ENCODE measurements around the gene TECTA.
"Not testable (repeated sequence)": the region's sequence is repeated elsewhere in the genome, so short reads cannot be mapped to it uniquely, and the experiment has no call there.

TECTA gene

GRCh38 chr11:121112498-121113455 lies 11.7 kb downstream of the TECTA start:
- Histone ChIP-seq H3K27me3 (replicated peaks; ENCODE audit: insufficient read depth, low read length) (no peaks in the 10 kb centered on the region), H3K4me1 (ENCODE audit: low read length) (no peaks in the 10 kb centered on the region), H3K4me2 (ENCODE audit: low read depth, low read length) (peak overlapping the region; percentile 22; the same call in 1 of the 2 replicates), H3K36me3 (replicated peaks; ENCODE audit: insufficient read depth, low read length) (no peaks in the 10 kb centered on the region), H2AFZ (ENCODE audit: low read length) (no peak overlapping the region), H3K9me3 (replicated peaks; ENCODE audit: insufficient read depth, low read length) (no peaks in the 10 kb centered on the region), H3K9ac (ENCODE audit: low read length) (no peak overlapping the region), H3K27ac (ENCODE audit: low read length) (no peak overlapping the region), H4K20me1 (ENCODE audit: insufficient read depth, low read length) (no peaks in the 10 kb centered on the region), H3K9me2 (replicated peaks; ENCODE audit: insufficient read depth, low read length) (no peaks in the 10 kb centered on the region), H3F3A (ENCODE audit: insufficient read depth, low read length) (no peaks in the 10 kb centered on the region), H3K4me3 (ENCODE audit: low read length) (no peak overlapping the region), H3K79me2 (ENCODE audit: low read length) (no peaks in the 10 kb centered on the region)
- TF ChIP-seq, protein P1, sequence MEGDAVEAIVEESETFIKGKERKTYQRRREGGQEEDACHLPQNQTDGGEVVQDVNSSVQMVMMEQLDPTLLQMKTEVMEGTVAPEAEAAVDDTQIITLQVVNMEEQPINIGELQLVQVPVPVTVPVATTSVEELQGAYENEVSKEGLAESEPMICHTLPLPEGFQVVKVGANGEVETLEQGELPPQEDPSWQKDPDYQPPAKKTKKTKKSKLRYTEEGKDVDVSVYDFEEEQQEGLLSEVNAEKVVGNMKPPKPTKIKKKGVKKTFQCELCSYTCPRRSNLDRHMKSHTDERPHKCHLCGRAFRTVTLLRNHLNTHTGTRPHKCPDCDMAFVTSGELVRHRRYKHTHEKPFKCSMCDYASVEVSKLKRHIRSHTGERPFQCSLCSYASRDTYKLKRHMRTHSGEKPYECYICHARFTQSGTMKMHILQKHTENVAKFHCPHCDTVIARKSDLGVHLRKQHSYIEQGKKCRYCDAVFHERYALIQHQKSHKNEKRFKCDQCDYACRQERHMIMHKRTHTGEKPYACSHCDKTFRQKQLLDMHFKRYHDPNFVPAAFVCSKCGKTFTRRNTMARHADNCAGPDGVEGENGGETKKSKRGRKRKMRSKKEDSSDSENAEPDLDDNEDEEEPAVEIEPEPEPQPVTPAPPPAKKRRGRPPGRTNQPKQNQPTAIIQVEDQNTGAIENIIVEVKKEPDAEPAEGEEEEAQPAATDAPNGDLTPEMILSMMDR (IDR thresholded peaks at IDR 0.05; ENCODE audit: low read length) = peak; percentile 68
- TF ChIP-seq EZH2 (optimal IDR thresholded peaks at IDR 0.05; ENCODE audit: low read depth, low read length) = no peak
- no peak for TF ChIP-seq EZH2phosphoT487 (IDR thresholded peaks at IDR 0.05; ENCODE audit: low read length)
- peak; percentile 68 for DNase-seq

DNA sequence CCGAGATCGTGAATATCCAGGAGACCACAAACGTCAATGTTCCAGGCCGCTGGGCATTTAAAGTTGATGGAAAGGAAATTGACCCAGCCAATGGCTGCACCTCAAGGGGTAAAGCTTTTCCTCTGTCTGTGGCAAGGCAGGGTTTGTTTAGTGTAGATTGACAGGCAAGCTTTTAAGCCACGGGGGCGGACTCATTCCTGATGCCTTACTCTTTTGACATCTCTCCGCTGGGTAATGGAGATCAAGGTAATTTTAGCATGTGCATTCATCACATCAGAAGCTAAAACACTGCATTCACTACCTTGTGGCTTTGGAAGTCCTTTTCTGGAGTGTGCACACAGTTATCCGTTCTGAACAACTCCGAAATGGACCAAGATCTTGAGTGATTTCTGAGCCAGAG lies 12.6 kb downstream of the TECTA start:
- H3K4me2 ChIP-seq (ENCODE audit: low read depth, low read length) = no peak overlapping the region
- no peaks in the 10 kb centered on the region for H3F3A ChIP-seq (ENCODE audit: insufficient read depth, low read length)
- no peak overlapping the region for H3K4me3 ChIP-seq (ENCODE audit: low read length)
- no peaks in the 10 kb centered on the region for H3K36me3 ChIP-seq (replicated peaks; ENCODE audit: insufficient read depth, low read length)
- no peak overlapping the region for H2AFZ ChIP-seq (ENCODE audit: low read length)
- no peaks in the 10 kb centered on the region for H3K9me3 ChIP-seq (replicated peaks; ENCODE audit: insufficient read depth, low read length)
- no peak overlapping the region for H3K27ac ChIP-seq (ENCODE audit: low read length)
- H4K20me1 ChIP-seq (ENCODE audit: insufficient read depth, low read length) = no peaks in the 10 kb centered on the region
- DNase-seq = no peak
- no peaks in the 10 kb centered on the region for H3K4me1 ChIP-seq (ENCODE audit: low read length)
- H3K9me2 ChIP-seq (replicated peaks; ENCODE audit: insufficient read depth, low read length) = no peaks in the 10 kb centered on the region
- no peaks in the 10 kb centered on the region for H3K79me2 ChIP-seq (ENCODE audit: low read length)
- H3K9ac ChIP-seq (ENCODE audit: low read length) = no peak overlapping the region
- TF ChIP-seq EZH2phosphoT487 (IDR thresholded peaks at IDR 0.05; ENCODE audit: low read length) = no peak
- no peak for TF ChIP-seq EZH2 (optimal IDR thresholded peaks at IDR 0.05; ENCODE audit: low read depth, low read length)
- TF ChIP-seq, protein P1 (IDR thresholded peaks at IDR 0.05; ENCODE audit: low read length) = no peak
- no peaks in the 10 kb centered on the region for H3K27me3 ChIP-seq (replicated peaks; ENCODE audit: insufficient read depth, low read length)

DNA sequence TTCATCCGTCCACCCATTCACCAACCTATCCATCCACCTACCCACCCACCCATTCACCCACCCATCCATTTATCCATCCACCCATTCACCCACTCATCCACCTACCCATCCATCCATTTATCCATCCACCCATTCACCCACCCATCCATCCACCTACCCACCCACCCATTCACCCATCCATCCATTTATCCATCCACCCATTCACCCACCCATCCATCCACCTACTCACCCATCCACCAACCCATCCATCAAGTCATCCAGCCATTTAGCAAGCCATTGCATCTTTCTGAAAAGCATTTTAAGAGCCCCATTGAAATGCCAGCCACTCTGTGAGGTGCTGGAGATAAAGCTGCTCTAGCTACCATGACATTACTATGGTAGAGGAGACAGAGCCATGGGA lies 14.0 kb downstream of the TECTA start:
- not testable (repeated sequence) for H4K20me1 ChIP-seq (ENCODE audit: insufficient read depth, low read length); H3K4me2 ChIP-seq (ENCODE audit: low read depth, low read length); H3K79me2 ChIP-seq (ENCODE audit: low read length); H3K36me3 ChIP-seq (replicated peaks; ENCODE audit: insufficient read depth, low read length); H2AFZ ChIP-seq (ENCODE audit: low read length); H3K9ac ChIP-seq (ENCODE audit: low read length); H3K27me3 ChIP-seq (replicated peaks; ENCODE audit: insufficient read depth, low read length); H3F3A ChIP-seq (ENCODE audit: insufficient read depth, low read length); H3K4me3 ChIP-seq (ENCODE audit: low read length); H3K9me2 ChIP-seq (replicated peaks; ENCODE audit: insufficient read depth, low read length); DNase-seq; H3K9me3 ChIP-seq (replicated peaks; ENCODE audit: insufficient read depth, low read length); H3K27ac ChIP-seq (ENCODE audit: low read length); H3K4me1 ChIP-seq (ENCODE audit: low read length)

DNA sequence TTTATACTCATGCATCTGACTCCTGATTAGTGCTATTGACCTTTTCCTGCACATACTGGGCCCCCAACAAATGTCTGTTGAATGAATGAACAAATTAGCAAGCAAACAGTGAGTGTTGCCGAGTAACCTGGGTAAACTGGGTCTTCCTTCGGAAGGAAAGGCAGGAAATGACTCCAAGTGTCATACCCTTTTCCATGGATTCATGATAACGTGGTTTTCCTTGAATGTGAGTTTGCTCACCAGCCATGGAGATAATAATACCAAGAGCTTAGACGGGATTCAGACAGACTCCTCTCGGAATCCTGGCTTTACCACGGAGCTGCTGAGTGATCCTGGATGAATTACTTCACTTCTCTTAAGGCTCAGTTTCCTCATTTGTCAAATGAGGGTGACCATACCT lies 16.7 kb downstream of the TECTA start:
- TF ChIP-seq EZH2phosphoT487 (IDR thresholded peaks at IDR 0.05; ENCODE audit: low read length) = no peak
- H3K79me2 ChIP-seq (ENCODE audit: low read length) = no peaks in the 10 kb centered on the region
- no peaks in the 10 kb centered on the region for H3K9me2 ChIP-seq (replicated peaks; ENCODE audit: insufficient read depth, low read length)
- no peaks in the 10 kb centered on the region for H3K4me1 ChIP-seq (ENCODE audit: low read length)
- no peaks in the 10 kb centered on the region for H3K9me3 ChIP-seq (replicated peaks; ENCODE audit: insufficient read depth, low read length)
- H3K4me2 ChIP-seq (ENCODE audit: low read depth, low read length) = no peak overlapping the region
- no peak for DNase-seq
- no peak overlapping the region for H3K27ac ChIP-seq (ENCODE audit: low read length)
- no peak overlapping the region for H3K9ac ChIP-seq (ENCODE audit: low read length)
- H3K4me3 ChIP-seq (ENCODE audit: low read length) = no peak overlapping the region
- H3K27me3 ChIP-seq (replicated peaks; ENCODE audit: insufficient read depth, low read length) = no peaks in the 10 kb centered on the region
- no peak overlapping the region for H2AFZ ChIP-seq (ENCODE audit: low read length)
- no peaks in the 10 kb centered on the region for H3K36me3 ChIP-seq (replicated peaks; ENCODE audit: insufficient read depth, low read length)
- no peaks in the 10 kb centered on the region for H3F3A ChIP-seq (ENCODE audit: insufficient read depth, low read length)
- H4K20me1 ChIP-seq (ENCODE audit: insufficient read depth, low read length) = no peaks in the 10 kb centered on the region

Measured in MM.1S (cell line).